Trophoblast cell (in vitro differentiated cells and primary cell): ENCODE data around the gene NOS1AP.

ENCODE experiments used
- DNase-seq, 2 donors: peaks; one replicate each; pipeline ENCODE4 v3.0.0-alpha.2; 2016
- H2AFZ ChIP-seq: 2 replicates; pipeline ENCODE4 v1.6.1; 2013; ENCODE audit warnings: low read length, moderate library complexity, mild to moderate bottlenecking; ENCODE audit not compliant: insufficient read depth, poor library complexity
- H2AK5ac ChIP-seq: 2 replicates; pipeline ENCODE4 v1.6.1; 2013; ENCODE audit warnings: mild to moderate bottlenecking, low read length
- H2BK120ac ChIP-seq: 2 replicates; pipeline ENCODE4 v1.6.1; 2013; ENCODE audit warnings: low read length, mild to moderate bottlenecking, moderate library complexity; ENCODE audit not compliant: insufficient read depth, poor library complexity
- H2BK12ac ChIP-seq: 2 replicates; pipeline ENCODE4 v1.6.1; 2013; ENCODE audit warnings: mild to moderate bottlenecking, low read length, moderate library complexity
- H2BK5ac ChIP-seq: 2 replicates; pipeline ENCODE4 v1.6.1; 2013; ENCODE audit warnings: low read length, low read depth, moderate library complexity, mild to moderate bottlenecking; ENCODE audit not compliant: poor library complexity
- H3K14ac ChIP-seq: 2 replicates; pipeline ENCODE4 v1.6.1; 2013; ENCODE audit warnings: mild to moderate bottlenecking, low read length
- H3K18ac ChIP-seq: 2 replicates; pipeline ENCODE4 v1.6.1; 2013; ENCODE audit warnings: mild to moderate bottlenecking, low read length
- H3K23ac ChIP-seq: 2 replicates; pipeline ENCODE4 v1.6.1; 2013; ENCODE audit warnings: low read length
- H3K27ac ChIP-seq: 2 replicates; pipeline ENCODE4 v1.5.1; 2013; ENCODE audit warnings: low read depth, mild to moderate bottlenecking, inconsistent platforms, low read length, moderate library complexity
- H3K27me3 ChIP-seq: 2 replicates; pipeline ENCODE4 v1.6.1; 2013; ENCODE audit warnings: inconsistent platforms, mild to moderate bottlenecking, low read length, moderate library complexity; ENCODE audit not compliant: insufficient read depth
- H3K36me3 ChIP-seq, 2 experiments: 1 replicate in 1 of 2; 2 replicates in 1 of 2; pipeline ENCODE4 v1.6.1; 2013; ENCODE audit warnings: low read length in 2 of 2, mild to moderate bottlenecking in 2 of 2, moderate library complexity in 1 of 2; ENCODE audit not compliant: insufficient read depth in 2 of 2, control insufficient read depth in 1 of 2
- H3K4ac ChIP-seq: 2 replicates; pipeline ENCODE4 v1.6.1; 2013; ENCODE audit warnings: low read depth, mild to moderate bottlenecking, low read length, moderate library complexity
- H3K4me1 ChIP-seq, 2 experiments: 1 replicate in 1 of 2; 2 replicates in 1 of 2; pipeline ENCODE4 v1.6.1; 2013; ENCODE audit warnings: low read length in 2 of 2, mild to moderate bottlenecking in 2 of 2, moderate library complexity in 1 of 2; ENCODE audit not compliant: insufficient read depth in 2 of 2, control insufficient read depth in 1 of 2
- H3K4me2 ChIP-seq: 2 replicates; pipeline ENCODE4 v1.6.1; 2013; ENCODE audit warnings: inconsistent platforms, mild to moderate bottlenecking, low read length, moderate library complexity
- H3K4me3 ChIP-seq: 2 replicates; pipeline ENCODE4 v1.5.1; 2013; ENCODE audit warnings: mild to moderate bottlenecking, low read depth, low read length, inconsistent platforms
- H3K79me1 ChIP-seq: one replicate; pipeline ENCODE4 v1.6.1; 2013; ENCODE audit warnings: low read length
- H3K79me2 ChIP-seq: 2 replicates; pipeline ENCODE4 v1.6.1; 2013; ENCODE audit warnings: low read length, mild to moderate bottlenecking; ENCODE audit not compliant: control insufficient read depth, insufficient read depth, poor library complexity
- H3K9ac ChIP-seq: 2 replicates; pipeline ENCODE4 v1.6.1; 2013; ENCODE audit warnings: mild to moderate bottlenecking, low read length
- H3K9me3 ChIP-seq: 2 replicates; pipeline ENCODE4 v1.6.1; 2013; ENCODE audit warnings: low read depth, mild to moderate bottlenecking, control low read depth, inconsistent platforms, low read length; ENCODE audit not compliant: insufficient read depth
- H4K12ac ChIP-seq: 2 replicates; pipeline ENCODE4 v1.6.1; 2013; ENCODE audit warnings: low read depth, mild to moderate bottlenecking, low read length, moderate library complexity
- H4K8ac ChIP-seq: 2 replicates; pipeline ENCODE4 v1.6.1; 2013; ENCODE audit warnings: low read depth, mild to moderate bottlenecking, low read length, moderate library complexity
- H4K91ac ChIP-seq: one replicate; pipeline ENCODE4 v1.6.1; 2013; ENCODE audit warnings: low read depth, mild to moderate bottlenecking, low read length, moderate library complexity
- WGBS: extraction: QIAGEN DNeasy Blood & Tissue Kit; methylation state at CpG from one replicate; pipeline ENCODE4 v1.1.7; 2013; ENCODE audit warnings: missing lambda C conversion rate; ENCODE audit not compliant: insufficient read length, insufficient coverage; ENCODE audit errors: extremely low coverage; 5-methylcytosine and 5-hydroxymethylcytosine counted together

The NOS1AP gene

GRCh38 chr1:162215902-162216301 lies 146.4 kb downstream of the NOS1AP start:
- no peak overlapping the region for H4K8ac ChIP-seq
- no peak overlapping the region for H4K91ac ChIP-seq
- no peak overlapping the region for H3K27ac ChIP-seq
- H3K4me1 ChIP-seq: peaks cover 29 to 33% of the 10 kb centered on the region in 2 experiments
- H3K4me2 ChIP-seq: no peak overlapping the region
- no peak overlapping the region for H3K4me3 ChIP-seq
- H2AK5ac ChIP-seq: no peak overlapping the region
- no peak overlapping the region for H2BK120ac ChIP-seq
- no peaks in the 10 kb centered on the region for H3K36me3 ChIP-seq
- H2AFZ ChIP-seq: no peak overlapping the region
- H3K23ac ChIP-seq: no peak overlapping the region
- no peaks in the 10 kb centered on the region for H3K9me3 ChIP-seq
- H4K12ac ChIP-seq: no peak overlapping the region
- no peak overlapping the region for H3K14ac ChIP-seq
- no peaks in the 10 kb centered on the region for H3K79me2 ChIP-seq
- no peak for DNase-seq
- no peak overlapping the region for H3K4ac ChIP-seq
- peaks cover 9% of the 10 kb centered on the region for H3K79me1 ChIP-seq
- H3K9ac ChIP-seq: no peak overlapping the region
- H2BK12ac ChIP-seq: no peak overlapping the region
- H3K27me3 ChIP-seq: no peaks in the 10 kb centered on the region
- H3K18ac ChIP-seq: no peak overlapping the region
- H2BK5ac ChIP-seq: no peak overlapping the region
- WGBS: no CpG with 5 or more reads among the region's 5 CpGs

GRCh38 chr1:162216604-162217003 lies 147.1 kb downstream of the NOS1AP start:
- Histone ChIP-seq H2AK5ac (no peak overlapping the region), H2BK120ac (no peak overlapping the region), H2BK5ac (no peak overlapping the region), H3K18ac (no peak overlapping the region), H3K14ac (no peak overlapping the region), H2BK12ac (no peak overlapping the region), H3K4me1 (peaks cover 29 to 33% of the 10 kb centered on the region in 2 experiments), H3K36me3 (no peaks in the 10 kb centered on the region), H3K27me3 (no peaks in the 10 kb centered on the region), H3K27ac (no peak overlapping the region), H3K23ac (no peak overlapping the region), H3K9me3 (no peaks in the 10 kb centered on the region), H4K12ac (no peak overlapping the region), H3K79me1 (peaks cover 9% of the 10 kb centered on the region), H3K4ac (no peak overlapping the region), H3K4me2 (no peak overlapping the region), H3K9ac (no peak overlapping the region), H4K8ac (no peak overlapping the region), H2AFZ (no peak overlapping the region), H3K4me3 (no peak overlapping the region), H4K91ac (no peak overlapping the region), H3K79me2 (no peaks in the 10 kb centered on the region)
- WGBS: no CpG with 5 or more reads among the region's 1 CpG
- DNase-seq: no peak

GRCh38 chr1:162217706-162218105 lies 148.2 kb downstream of the NOS1AP start:
- Histone ChIP-seq H2AFZ (no peak overlapping the region), H3K4me3 (no peak overlapping the region), H2BK5ac (no peak overlapping the region), H3K27me3 (no peaks in the 10 kb centered on the region), H3K14ac (no peak overlapping the region), H3K23ac (no peak overlapping the region), H3K79me2 (no peaks in the 10 kb centered on the region), H2BK120ac (no peak overlapping the region), H4K91ac (no peak overlapping the region), H2AK5ac (no peak overlapping the region), H3K9ac (no peak overlapping the region), H4K8ac (no peak overlapping the region), H2BK12ac (no peak overlapping the region), H3K79me1 (peaks cover 5% of the 10 kb centered on the region), H3K18ac (no peak overlapping the region), H3K27ac (no peak overlapping the region), H3K4ac (no peak overlapping the region), H3K4me2 (no peak overlapping the region), H3K9me3 (no peaks in the 10 kb centered on the region), H4K12ac (no peak overlapping the region), H3K36me3 (no peaks in the 10 kb centered on the region), H3K4me1 (peaks cover 25 to 26% of the 10 kb centered on the region in 2 experiments)
- DNase-seq: no peak
- no CpG with 5 or more reads among the region's 1 CpG for WGBS

- Histone ChIP-seq H3K79me1 (peaks cover 2% of the 10 kb centered on the region), H2BK12ac (no peak overlapping the region), H3K4me3 (no peak overlapping the region), H3K79me2 (no peaks in the 10 kb centered on the region), H3K9me3 (no peaks in the 10 kb centered on the region), H3K4me2 (no peak overlapping the region), H3K36me3 (no peaks in the 10 kb centered on the region), H2AK5ac (no peak overlapping the region), H2BK120ac (no peak overlapping the region), H3K14ac (no peak overlapping the region), H2BK5ac (no peak overlapping the region), H3K4ac (no peak overlapping the region), H3K23ac (no peak overlapping the region), H3K18ac (peak overlapping the region; percentile 44), H3K4me1 (peaks cover 18 to 20% of the 10 kb centered on the region in 2 experiments), H4K91ac (no peak overlapping the region), H4K12ac (no peak overlapping the region), H3K9ac (no peak overlapping the region), H4K8ac (no peak overlapping the region), H2AFZ (no peak overlapping the region), H3K27ac (no peak overlapping the region), H3K27me3 (no peaks in the 10 kb centered on the region)
- DNase-seq: no peak
- WGBS: no CpG with 5 or more reads among the region's 5 CpGs
These were observed 149.1 kb downstream of the NOS1AP start for GRCh38 chr1:162218546-162218945.
